Keratinocyte (primary cell): Measurements from ENCODE around the gene AHRR. TPM values are rescaled to one million over a fixed set of nuclear protein-coding genes. Genes with fewer than 3 reads are reported as not detected.

ENCODE experiments used
- DNase-seq: peaks from one replicate; pipeline ENCODE4 v3.0.0-alpha.2; 2011; ENCODE audit warnings: low read depth, missing footprints, low spot score
- FAIRE-seq: peaks from 2 replicates; lab custom pipeline; 2011; peaks lifted over from hg19 to GRCh38; lab: Jason Lieb, UNC
- H2AFZ ChIP-seq: 2 replicates; pipeline ENCODE4 v1.6.0; 2012; ENCODE audit warnings: low read length, control low read depth, inconsistent platforms; ENCODE audit not compliant: control insufficient read depth
- H3K27ac ChIP-seq: 2 replicates; pipeline ENCODE4 v1.5.1; 2011; ENCODE audit warnings: low read length; ENCODE audit not compliant: control insufficient read depth, insufficient read depth
- H3K27me3 ChIP-seq: 3 replicates; pipeline ENCODE4 v1.6.0; 2011; ENCODE audit warnings: low read length; ENCODE audit not compliant: control insufficient read depth, insufficient read depth; ENCODE audit errors: extremely low read depth
- H3K36me3 ChIP-seq, 2 experiments: 2 replicates in 1 of 2; 3 replicates in 1 of 2; pipeline ENCODE4 v1.5.1; 2011; ENCODE audit warnings: low read length in 2 of 2, mild to moderate bottlenecking in 1 of 2; ENCODE audit not compliant: control insufficient read depth in 2 of 2, insufficient read depth in 2 of 2; ENCODE audit errors: extremely low read depth in 1 of 2
- H3K4me1 ChIP-seq: 3 replicates; pipeline ENCODE4 v1.5.1; 2011; ENCODE audit warnings: low read length; ENCODE audit not compliant: control insufficient read depth, insufficient read depth; ENCODE audit errors: extremely low read depth
- H3K4me2 ChIP-seq: 3 replicates; pipeline ENCODE4 v1.6.0; 2011; ENCODE audit warnings: low read depth, low read length; ENCODE audit not compliant: control insufficient read depth, insufficient read depth; ENCODE audit errors: extremely low read depth
- H3K4me3 ChIP-seq, 3 experiments: fragments of 200-600 bp in 1 of 3; sonication (generic) in 1 of 3; 2 replicates in 2 of 3; 3 replicates in 1 of 3; pipeline ENCODE4 v1.5.1; 2011 to 2016; ENCODE audit warnings: low read length in 3 of 3, mild to moderate bottlenecking in 3 of 3, control low read depth in 2 of 3, inconsistent platforms in 1 of 3, low read depth in 1 of 3, mixed read lengths in 1 of 3, mixed run types in 1 of 3, moderate library complexity in 1 of 3; ENCODE audit not compliant: control insufficient read depth in 2 of 3, insufficient read depth in 2 of 3; ENCODE audit errors: extremely low read depth in 1 of 3
- H3K79me2 ChIP-seq: 2 replicates; pipeline ENCODE4 v1.6.0; 2012; ENCODE audit warnings: low read length; ENCODE audit not compliant: control insufficient read depth, insufficient read depth
- H3K9ac ChIP-seq: 3 replicates; pipeline ENCODE4 v1.6.0; 2011; ENCODE audit warnings: low read length; ENCODE audit not compliant: control insufficient read depth, insufficient read depth; ENCODE audit errors: extremely low read depth
- H3K9me1 ChIP-seq: 3 replicates; pipeline ENCODE4 v1.6.0; 2011; ENCODE audit warnings: low read length; ENCODE audit not compliant: control insufficient read depth, insufficient read depth; ENCODE audit errors: extremely low read depth
- H3K9me3 ChIP-seq: 2 replicates; pipeline ENCODE4 v1.5.1; 2012; ENCODE audit warnings: low read depth, low read length; ENCODE audit not compliant: control insufficient read depth
- H4K20me1 ChIP-seq: 3 replicates; pipeline ENCODE4 v1.6.0; 2011; ENCODE audit warnings: low read length; ENCODE audit not compliant: control insufficient read depth, insufficient read depth; ENCODE audit errors: extremely low read depth
- CTCF ChIP-seq, 3 experiments: IDR thresholded peaks in 1 of 3; conservative IDR thresholded peaks in 1 of 3; optimal IDR thresholded peaks in 1 of 3; 2 replicates in 2 of 3; 3 replicates in 1 of 3; pipeline versions ENCODE3 to v1.5.1; 2011; ENCODE audit warnings: low read length in 3 of 3, mild to moderate bottlenecking in 3 of 3, moderate library complexity in 2 of 3, control low read depth in 1 of 3, inconsistent platforms in 1 of 3; ENCODE audit not compliant: insufficient read depth in 2 of 3; ENCODE audit errors: extremely low read depth in 1 of 3
- EZH2 ChIP-seq: IDR thresholded peaks from one replicate; pipeline ENCODE4 v1.6.1; 2012; ENCODE audit warnings: inconsistent platforms, mild to moderate bottlenecking, low read length, moderate library complexity
- dilution Hi-C: fragments of 300-500 bp; cut with MboI; formaldehyde crosslinking; loops from one replicate; pipeline ENCODE4 v1.7.0; 2020; ENCODE audit warnings: low sequenced_read_pairs; ENCODE audit not compliant: extremely low pct_ligation_motif_present
- polyA plus RNA-seq, 5 experiments: library from polyadenylated mRNA; depleted of rRNA in 3 of 5; stranded (reverse) in 3 of 5; stranded (forward) in 1 of 5; unstranded in 1 of 5; fragments of >200 nt; gene quantifications; 1 replicate in 1 of 5; 2 replicates in 3 of 5; 3 replicates in 1 of 5; pipeline versions ENCODE4 v1.2.1 to v1.2.3, GENCODE V29; 2011 to 2012; ENCODE audit warnings: missing spikeins in 2 of 5, low read depth in 1 of 5, low replicate concordance in 1 of 5

AHRR gene
- polyA plus RNA-seq, 1 donor (not counting 4 experiments of a cell fraction or from before 2014, with no cell fraction given) = 0.24 TPM

- FAIRE-seq (no peak), DNase-seq (no peak)
- no peaks in the 10 kb centered on the region for H4K20me1 ChIP-seq
- no peak overlapping the region for H3K9ac ChIP-seq
- H3K9me1 ChIP-seq = no peaks in the 10 kb centered on the region
- dilution Hi-C loops = no loop called here
- peaks cover 18% of the 10 kb centered on the region for H3K27me3 ChIP-seq
- no peak overlapping the region for H3K4me3 ChIP-seq
- no peak overlapping the region for H3K4me2 ChIP-seq
- H3K4me1 ChIP-seq = peaks cover 3% of the 10 kb centered on the region
- TF ChIP-seq CTCF (optimal IDR thresholded peaks at IDR 0.05 in 1 of 3, IDR thresholded peaks at IDR 0.05 in 1 of 3, conservative IDR thresholded peaks at IDR 0.05 in 1 of 3; ENCODE audit: extremely low read depth in 1 of 3, insufficient read depth in 2 of 3, low read length in 3 of 3) (no peak), EZH2 (no peak)
- H3K36me3 ChIP-seq = no peaks in the 10 kb centered on the region
- H3K79me2 ChIP-seq = no peaks in the 10 kb centered on the region
- H3K9me3 ChIP-seq = no peaks in the 10 kb centered on the region
- no peak overlapping the region for H3K27ac ChIP-seq
- no peak overlapping the region for H2AFZ ChIP-seq
These were observed 53.3 kb downstream of the AHRR start for GRCh38 chr5:374631-375335.

GRCh38 chr5:375336-375920 is 53.9 kb downstream of the AHRR start:
- dilution Hi-C loops = no loop called here
- Histone ChIP-seq H3K79me2 (no peaks in the 10 kb centered on the region), H2AFZ (no peak overlapping the region), H3K27ac (no peak overlapping the region), H3K9me1 (no peaks in the 10 kb centered on the region), H3K4me3 (no peak overlapping the region), H3K27me3 (peaks cover 18% of the 10 kb centered on the region), H4K20me1 (no peaks in the 10 kb centered on the region), H3K9ac (no peak overlapping the region), H3K36me3 (no peaks in the 10 kb centered on the region), H3K9me3 (no peaks in the 10 kb centered on the region), H3K4me2 (no peak overlapping the region), H3K4me1 (peaks cover 3% of the 10 kb centered on the region)
- DNase-seq (no peak), FAIRE-seq (no peak)
- TF ChIP-seq EZH2 = no peak
- TF ChIP-seq CTCF (optimal IDR thresholded peaks at IDR 0.05 in 1 of 3, IDR thresholded peaks at IDR 0.05 in 1 of 3, conservative IDR thresholded peaks at IDR 0.05 in 1 of 3; ENCODE audit: extremely low read depth in 1 of 3, insufficient read depth in 2 of 3, low read length in 3 of 3) = no peak
